Right cardiac atrium (tissue), 5 donors: Measurements from ENCODE around the gene HCN2. TPM values are rescaled to one million over a fixed set of nuclear protein-coding genes. Genes with fewer than 3 reads are reported as not detected.

Source experiments
- ATAC-seq, 2 donors: fragments of 200-7000 bp; cut with Tn5 transposase; one replicate each; pipeline versions ENCODE4 v1.8.0 to v1.9.1; 2020; ENCODE audit warnings: moderate library complexity in 2 of 2, mild to moderate bottlenecking in 1 of 2
- DNase-seq, 3 donors: peaks; one replicate each; pipeline ENCODE4 v3.0.0-alpha.2; 2020
- H3K27ac ChIP-seq: one replicate; pipeline ENCODE4 v1.5.1; 2013; ENCODE audit warnings: mild to moderate bottlenecking, low read length, control low read depth, moderate library complexity
- H3K27me3 ChIP-seq: one replicate; pipeline ENCODE4 v1.6.1; 2013; ENCODE audit not compliant: control insufficient read depth, insufficient read depth
- H3K4me1 ChIP-seq: one replicate; pipeline ENCODE4 v1.6.1; 2013; ENCODE audit warnings: low read length; ENCODE audit not compliant: control insufficient read depth, insufficient read depth
- H3K4me3 ChIP-seq: one replicate; pipeline ENCODE4 v1.5.1; 2013; ENCODE audit warnings: low read length, control low read depth
- H3K9me3 ChIP-seq: one replicate; pipeline ENCODE4 v1.6.1; 2013; ENCODE audit warnings: low read length; ENCODE audit not compliant: control insufficient read depth
- WGBS: extraction: QIAGEN DNeasy Blood & Tissue Kit; methylation state at CpG from one replicate; pipeline ENCODE4 v1.1.7; 2013; 5-methylcytosine and 5-hydroxymethylcytosine counted together
- intact Hi-C, 4 donors: fragments of 100-400 bp; cut with DNase I; formaldehyde crosslinking; loops; one replicate each; pipeline versions ENCODE4 v1.11.0 to v1.14.0; 2022 to 2023
- polyA plus RNA-seq: library from polyadenylated mRNA; stranded (reverse); fragments of 200-250 nt; gene quantifications from one replicate; pipeline ENCODE4 v1.2.3, GENCODE V29; 2013
- total RNA-seq, 4 donors: library from RNA; stranded (reverse); fragmentation: NEBNext Ultra II Directional; extraction: Animal tissue kit (Norgen Biotek cat#: 25700); gene quantifications; one replicate each; pipeline ENCODE4 v1.2.1, GENCODE V29; 2021
- donor health status: healthy with polysubstance abuse.
- donor health status: DM: no; HTN: yes; CAD: no.
- donor health status: DM: no; HTN: no; CAD: no.
- donor health status: DM: no; HTN: yes; CAD: no; lungs with severe emphysema.
- donor health status: DM: yes; HTN: yes; CAD: no.

Gene HCN2
- total and polyA plus RNA-seq, 5 donors = 15.8 to 24.7 (median 20.3) TPM

GRCh38 chr19:588741-589692 lies 664 bp upstream of the HCN2 start:
- WGBS = 21% methylated on average over 54 of the region's 54 CpGs
- Histone ChIP-seq H3K9me3 (no peaks in the 10 kb centered on the region), H3K27me3 (no peaks in the 10 kb centered on the region), H3K27ac (peak overlapping the region; percentile 32), H3K4me3 (peak overlapping the region; percentile 3), H3K4me1 (no peaks in the 10 kb centered on the region)
- ATAC-seq (peak in 1 of 2 donors; percentile 1), DNase-seq (peak in 2 of 3 donors; percentile 14 to 57)
- intact Hi-C loops = no loop called here

DNA sequence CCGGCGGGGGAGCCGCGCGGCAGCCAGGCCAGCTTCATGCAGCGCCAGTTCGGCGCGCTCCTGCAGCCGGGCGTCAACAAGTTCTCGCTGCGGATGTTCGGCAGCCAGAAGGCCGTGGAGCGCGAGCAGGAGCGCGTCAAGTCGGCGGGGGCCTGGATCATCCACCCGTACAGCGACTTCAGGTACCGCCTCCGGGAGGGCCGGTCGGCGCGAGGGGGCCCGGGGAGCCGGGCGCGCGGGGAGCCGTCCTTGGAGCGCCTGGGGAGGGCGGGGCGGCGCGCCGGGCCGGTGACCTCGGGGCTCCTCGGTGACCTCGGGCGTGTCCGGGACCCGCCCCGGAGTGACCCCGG lies 690 bp downstream of the HCN2 start:
- intact Hi-C loops = no loop called here
- Histone ChIP-seq H3K27ac (no peak overlapping the region), H3K4me3 (peak overlapping the region; percentile 37), H3K9me3 (no peaks in the 10 kb centered on the region), H3K27me3 (no peaks in the 10 kb centered on the region), H3K4me1 (no peaks in the 10 kb centered on the region)
- ATAC-seq (no peak), DNase-seq (peak in 1 of 3 donors; percentile 65)
- WGBS = 2% methylated on average over 50 of the region's 50 CpGs

- peak overlapping the region; percentile 37 for H3K4me3 ChIP-seq
Observed at GRCh38 chr19:590750-591098, 1.0 kb downstream of the HCN2 start.

GRCh38 chr19:591099-591958 lies 1.6 kb downstream of the HCN2 start:
- ATAC-seq (peak in 1 of 2 donors; percentile 27), DNase-seq (peak in 1 of 3 donors; percentile 76)
- Histone ChIP-seq H3K9me3 (no peaks in the 10 kb centered on the region), H3K27me3 (no peaks in the 10 kb centered on the region), H3K4me3 (peak overlapping the region; percentile 37), H3K4me1 (no peaks in the 10 kb centered on the region), H3K27ac (no peak overlapping the region)
- intact Hi-C loops = no loop called here
- 34% methylated on average over 75 of the region's 75 CpGs for WGBS

More at GRCh38 chr19:590750-591098, 1.0 kb downstream of the HCN2 start:
- Histone ChIP-seq H3K4me1 (no peaks in the 10 kb centered on the region), H3K9me3 (no peaks in the 10 kb centered on the region), H3K27ac (no peak overlapping the region), H3K27me3 (no peaks in the 10 kb centered on the region)
- WGBS = 7% methylated on average over 41 of the region's 41 CpGs
- intact Hi-C loops = no loop called here
- ATAC-seq (no peak), DNase-seq (no peak)

GRCh38 chr19:592101-592500 lies 2.4 kb downstream of the HCN2 start:
- H3K27me3 ChIP-seq = no peaks in the 10 kb centered on the region
- intact Hi-C loops = no loop called here

GRCh38 chr19:593055-593454 lies 3.4 kb downstream of the HCN2 start:
- no peaks in the 10 kb centered on the region for H3K27me3 ChIP-seq
- ATAC-seq (no peak), DNase-seq (peak in 1 of 3 donors; percentile 44)
- no peaks in the 10 kb centered on the region for H3K4me1 ChIP-seq
- 88% methylated on average over 18 of the region's 18 CpGs for WGBS
- intact Hi-C loops = no loop called here
- no peak overlapping the region for H3K4me3 ChIP-seq
- no peaks in the 10 kb centered on the region for H3K9me3 ChIP-seq
- no peak overlapping the region for H3K27ac ChIP-seq

More at GRCh38 chr19:592101-592500, 2.4 kb downstream of the HCN2 start:
- DNase-seq (peak in 1 of 3 donors; percentile 49), ATAC-seq (no peak)
- 79% methylated on average over 19 of the region's 19 CpGs for WGBS
- H3K9me3 ChIP-seq = no peaks in the 10 kb centered on the region
- no peak overlapping the region for H3K4me3 ChIP-seq
- no peak overlapping the region for H3K27ac ChIP-seq
- H3K4me1 ChIP-seq = no peaks in the 10 kb centered on the region

- ATAC-seq (no peak), DNase-seq (no peak)
- intact Hi-C loops = no loop called here
- Histone ChIP-seq H3K4me1 (no peaks in the 10 kb centered on the region), H3K9me3 (no peaks in the 10 kb centered on the region), H3K27me3 (no peaks in the 10 kb centered on the region), H3K27ac (no peak overlapping the region), H3K4me3 (no peak overlapping the region)
- WGBS = 66% methylated on average over 9 of the region's 9 CpGs
Observed at GRCh38 chr19:593505-593904, 3.8 kb downstream of the HCN2 start.

DNA sequence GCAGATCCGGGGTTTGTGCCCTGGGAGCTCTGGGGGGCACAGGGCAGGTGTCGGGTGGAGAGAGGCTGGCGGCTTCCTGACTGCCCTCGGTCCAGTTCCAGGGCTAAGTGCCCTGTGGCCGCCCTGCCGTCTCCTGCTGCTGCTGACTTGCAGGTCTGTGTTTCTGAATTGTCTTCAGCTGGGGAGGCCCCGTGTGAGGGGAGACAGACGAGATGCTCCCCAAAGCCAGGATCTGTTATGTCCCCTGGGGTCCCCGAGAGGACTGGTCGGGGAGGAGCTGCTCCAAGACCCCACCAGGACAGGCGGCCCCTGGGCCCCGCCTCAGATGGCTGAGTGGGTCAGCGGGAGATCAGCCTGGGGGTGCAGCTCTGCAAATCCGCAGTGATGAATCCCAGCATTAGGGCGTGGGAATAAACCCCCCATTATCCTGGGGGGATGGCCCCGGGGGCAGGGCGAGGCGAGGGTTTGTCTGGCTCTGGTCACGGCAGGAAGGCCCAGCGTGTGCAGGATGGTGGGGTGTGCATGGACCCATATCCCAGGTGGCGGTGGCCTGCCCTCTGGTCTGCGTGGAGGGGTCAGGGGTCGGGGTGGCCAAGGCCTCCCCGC lies 4.7 kb downstream of the HCN2 start:
- Histone ChIP-seq H3K27ac (no peak overlapping the region), H3K9me3 (no peaks in the 10 kb centered on the region), H3K4me1 (no peaks in the 10 kb centered on the region), H3K4me3 (no peak overlapping the region), H3K27me3 (no peaks in the 10 kb centered on the region)
- 72% methylated on average over 24 of the region's 24 CpGs for WGBS
- intact Hi-C loops = no loop called here
- no peak for ATAC-seq
- DNase-seq = no peak

DNA sequence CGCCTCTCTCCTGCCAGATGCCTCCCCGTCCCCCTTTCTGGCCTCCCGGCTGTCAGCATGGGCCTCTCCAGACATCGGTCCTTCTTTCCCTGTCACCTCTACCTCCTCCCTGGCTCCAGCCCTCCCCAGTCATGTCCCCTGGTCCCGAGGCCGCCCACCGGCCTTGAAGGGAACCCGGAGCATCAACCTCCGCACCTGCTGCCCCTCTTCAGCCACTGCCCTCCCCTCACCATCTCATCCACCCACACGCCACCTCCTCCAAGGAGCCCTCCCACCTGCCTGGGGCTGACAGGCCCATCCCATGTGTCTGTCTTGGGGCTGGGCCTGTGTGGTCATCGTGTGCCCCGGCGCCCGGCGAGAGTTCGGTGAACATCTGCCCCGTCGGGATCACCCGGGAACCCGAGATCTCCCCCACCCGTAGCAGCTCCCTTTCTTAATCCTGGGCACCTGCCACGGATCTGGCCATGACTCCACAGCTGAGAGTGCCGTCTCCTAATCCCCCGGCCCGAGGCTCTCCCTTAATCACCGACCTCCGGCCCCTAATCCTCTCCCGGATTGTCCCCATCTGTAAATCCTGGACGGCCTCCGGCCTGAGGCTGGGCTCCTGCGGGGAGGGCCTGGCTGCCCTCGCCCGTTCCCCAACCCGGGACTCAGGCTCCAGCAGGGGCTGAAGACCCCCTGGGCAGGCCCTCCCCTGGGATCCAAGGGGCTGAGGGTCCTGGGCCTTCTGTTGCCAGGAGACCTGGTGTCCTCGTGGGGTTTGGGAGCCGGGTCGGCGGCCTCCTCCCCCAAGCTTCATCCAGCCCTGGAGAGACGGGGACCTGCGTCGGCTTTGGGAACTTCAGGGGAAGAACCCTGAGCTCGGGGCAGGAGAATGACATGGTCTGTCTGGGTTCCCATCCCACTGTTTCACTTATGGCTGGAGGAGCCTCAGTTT lies 5.9 kb downstream of the HCN2 start:
- H3K4me3 ChIP-seq = no peak overlapping the region
- H3K9me3 ChIP-seq = no peaks in the 10 kb centered on the region
- no peaks in the 10 kb centered on the region for H3K27me3 ChIP-seq
- H3K27ac ChIP-seq = no peak overlapping the region
- ATAC-seq = no peak
- H3K4me1 ChIP-seq = no peaks in the 10 kb centered on the region
- DNase-seq = no peak
- 76% methylated on average over 42 of the region's 42 CpGs for WGBS
- intact Hi-C loops = no loop called here

DNA sequence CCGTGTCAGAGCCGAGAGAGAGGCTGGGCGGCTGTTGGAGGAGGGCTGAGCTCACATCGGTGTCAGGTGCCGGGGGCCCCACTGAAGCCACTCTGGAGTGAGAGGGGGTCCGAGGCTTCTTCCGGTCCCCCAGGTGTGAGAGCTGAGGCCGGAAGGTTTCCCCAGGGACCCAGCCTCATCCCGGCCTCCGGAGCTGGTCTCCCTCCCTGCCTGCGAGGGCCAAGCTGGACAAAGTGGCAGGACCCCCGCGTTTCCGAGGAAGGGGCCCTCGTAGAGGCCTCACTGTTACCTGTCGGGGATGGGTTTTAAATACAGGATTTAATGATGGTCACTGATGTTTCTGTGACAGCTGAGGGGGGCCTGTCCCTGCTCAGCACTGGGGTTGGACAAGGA lies 6.6 kb downstream of the HCN2 start:
- DNase-seq (no peak), ATAC-seq (no peak)
- no peaks in the 10 kb centered on the region for H3K4me1 ChIP-seq
- H3K27ac ChIP-seq = no peak overlapping the region
- H3K27me3 ChIP-seq = no peaks in the 10 kb centered on the region
- WGBS = 81% methylated on average over 16 of the region's 16 CpGs
- no peak overlapping the region for H3K4me3 ChIP-seq
- intact Hi-C loops = no loop called here
- H3K9me3 ChIP-seq = no peaks in the 10 kb centered on the region
